GM19328 (cell line): ENCODE data around the gene CSTB.

Experiments
- ATAC-seq: cut with Tn5 transposase; IDR thresholded peaks from one replicate; pipeline ENCODE4 v1.9.1; 2021; ENCODE audit warnings: mild to moderate bottlenecking, moderate library complexity; ENCODE audit not compliant: unreplicated experiment

CSTB gene

GRCh38 chr21:43811262-43812105 is 35.4 kb upstream of the CSTB start:
- no peak for ATAC-seq

GRCh38 chr21:43810505-43811261 is 34.6 kb upstream of the CSTB start:
- ATAC-seq: no peak

GRCh38 chr21:43809853-43810504 is 33.9 kb upstream of the CSTB start:
- ATAC-seq: no peak

DNA sequence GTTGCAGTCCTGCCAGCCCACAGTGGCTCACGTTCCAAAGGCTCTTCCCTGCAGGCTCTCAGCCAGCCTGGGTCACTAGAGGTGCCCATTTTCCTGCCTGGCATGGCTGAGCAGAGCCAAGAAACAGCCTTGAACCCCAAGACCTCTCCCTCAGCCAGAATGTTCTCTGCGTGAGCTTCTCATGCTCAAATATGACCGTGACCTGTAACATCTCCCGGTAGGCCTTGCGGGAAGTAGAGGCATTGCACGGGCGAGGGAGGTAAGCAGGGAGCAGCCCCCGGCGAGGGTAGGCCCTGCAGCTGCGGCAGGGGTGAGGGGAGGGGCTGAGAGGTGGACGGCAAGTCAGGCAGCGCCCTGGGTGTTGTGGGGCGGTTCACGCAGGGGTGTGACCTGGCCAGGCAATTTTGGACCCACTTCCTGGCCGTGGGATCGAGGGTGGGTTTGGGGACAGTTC is 33.3 kb upstream of the CSTB start:
- ATAC-seq: no peak

DNA sequence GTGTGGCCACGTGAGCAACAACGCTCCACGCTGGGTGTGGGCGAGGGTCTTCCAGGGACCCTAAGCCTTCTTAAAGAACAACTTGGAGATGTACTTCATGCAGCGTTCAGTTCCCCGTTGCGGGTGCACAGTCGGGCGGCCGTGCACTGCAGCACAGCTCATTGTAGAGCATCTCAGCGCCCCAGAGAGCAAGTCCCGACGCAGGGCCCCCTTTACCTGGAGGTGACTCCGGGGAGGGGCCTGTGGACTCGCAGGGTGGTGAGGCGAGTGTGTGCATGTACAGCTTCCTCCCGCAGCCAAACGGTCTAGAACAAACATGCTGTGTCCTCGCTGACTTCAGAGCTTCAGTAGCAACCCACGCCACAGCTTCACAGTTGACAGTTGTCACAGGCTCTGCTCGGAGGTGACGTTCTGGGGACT is 32.7 kb upstream of the CSTB start:
- no peak for ATAC-seq

DNA sequence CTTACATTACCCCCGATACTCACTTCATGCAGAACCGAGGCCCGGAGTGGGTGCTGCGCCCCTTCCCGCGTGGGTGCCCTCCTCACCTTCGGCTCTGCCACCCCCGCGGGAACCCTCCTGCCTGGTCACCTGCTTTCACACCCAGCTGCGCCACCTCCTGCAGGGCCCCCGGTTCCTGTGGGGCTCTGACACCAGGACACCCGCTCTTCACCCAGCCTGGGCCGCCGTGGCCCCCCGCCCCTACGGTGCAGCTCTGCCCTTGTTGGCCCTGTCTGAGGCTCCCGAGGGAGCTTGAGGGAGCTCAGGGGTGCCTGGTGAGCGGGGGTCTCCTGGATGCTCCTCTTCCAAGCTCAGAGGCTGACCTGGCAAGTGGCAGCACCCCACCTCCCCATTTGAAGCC is 32.3 kb upstream of the CSTB start:
- ATAC-seq: no peak

DNA sequence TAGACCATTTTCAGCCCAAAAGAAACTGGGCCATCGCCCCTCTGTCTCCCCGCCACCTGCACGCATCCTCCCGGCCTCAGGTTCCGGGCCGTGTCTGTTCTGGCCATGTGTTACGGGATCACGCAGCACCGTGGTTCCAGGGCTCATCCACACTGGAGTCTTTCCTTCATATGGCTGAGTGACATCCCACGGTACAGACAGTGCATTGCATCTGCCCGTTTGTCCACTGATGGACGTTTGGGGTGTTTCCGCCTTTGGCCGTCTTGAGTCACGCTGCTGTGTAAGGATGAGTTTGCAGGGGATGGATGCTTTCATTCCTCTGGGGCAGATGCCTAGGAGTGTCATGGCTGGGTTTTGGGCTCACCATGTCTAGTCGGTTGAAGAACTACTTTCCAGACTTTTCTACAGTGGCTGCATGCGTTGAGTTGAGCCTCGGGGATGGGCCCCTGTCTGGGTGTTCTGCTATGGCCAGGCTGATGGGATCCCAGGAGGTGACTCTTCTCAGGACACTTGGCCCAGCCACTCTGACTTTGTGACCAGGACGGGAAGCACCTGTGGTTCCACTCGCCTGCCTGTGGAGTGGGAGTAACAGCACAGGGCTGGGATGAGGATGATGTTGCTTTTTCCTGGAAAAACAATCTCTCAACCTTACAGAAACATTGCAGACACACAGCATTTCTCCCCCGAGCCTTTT is 30.1 kb upstream of the CSTB start:
- no peak for ATAC-seq

DNA sequence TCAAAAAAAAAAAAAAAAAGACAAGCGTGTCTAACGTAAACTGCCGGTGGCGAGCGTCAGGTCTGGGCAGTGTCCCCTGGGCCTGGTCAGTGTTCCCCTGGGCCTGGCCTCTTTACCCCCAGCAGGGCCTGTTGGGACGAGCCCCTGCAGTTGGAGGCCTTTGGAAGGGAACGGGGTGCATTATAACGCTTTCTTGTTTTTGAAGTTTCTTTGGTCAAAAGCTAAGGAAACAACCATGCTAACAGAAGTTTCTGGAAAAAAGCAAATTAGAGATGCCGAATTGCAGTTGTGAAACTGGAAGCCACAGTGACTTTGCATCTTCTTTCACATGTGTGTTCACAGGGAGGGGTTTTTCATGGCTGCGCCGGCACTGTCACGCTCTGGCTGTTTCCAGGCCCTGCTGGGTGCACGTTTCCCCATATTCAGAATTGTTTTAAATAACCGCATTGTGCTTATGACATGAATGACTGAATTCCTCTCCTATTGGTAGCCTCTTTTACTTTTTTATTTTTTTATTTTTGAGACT is 29.2 kb upstream of the CSTB start:
- peak; percentile 83 for ATAC-seq

- no peak for ATAC-seq
Observed at GRCh38 chr21:43803558-43804300, 27.6 kb upstream of the CSTB start.

- no peak for ATAC-seq
Observed at GRCh38 chr21:43802713-43803313, 26.7 kb upstream of the CSTB start.

DNA sequence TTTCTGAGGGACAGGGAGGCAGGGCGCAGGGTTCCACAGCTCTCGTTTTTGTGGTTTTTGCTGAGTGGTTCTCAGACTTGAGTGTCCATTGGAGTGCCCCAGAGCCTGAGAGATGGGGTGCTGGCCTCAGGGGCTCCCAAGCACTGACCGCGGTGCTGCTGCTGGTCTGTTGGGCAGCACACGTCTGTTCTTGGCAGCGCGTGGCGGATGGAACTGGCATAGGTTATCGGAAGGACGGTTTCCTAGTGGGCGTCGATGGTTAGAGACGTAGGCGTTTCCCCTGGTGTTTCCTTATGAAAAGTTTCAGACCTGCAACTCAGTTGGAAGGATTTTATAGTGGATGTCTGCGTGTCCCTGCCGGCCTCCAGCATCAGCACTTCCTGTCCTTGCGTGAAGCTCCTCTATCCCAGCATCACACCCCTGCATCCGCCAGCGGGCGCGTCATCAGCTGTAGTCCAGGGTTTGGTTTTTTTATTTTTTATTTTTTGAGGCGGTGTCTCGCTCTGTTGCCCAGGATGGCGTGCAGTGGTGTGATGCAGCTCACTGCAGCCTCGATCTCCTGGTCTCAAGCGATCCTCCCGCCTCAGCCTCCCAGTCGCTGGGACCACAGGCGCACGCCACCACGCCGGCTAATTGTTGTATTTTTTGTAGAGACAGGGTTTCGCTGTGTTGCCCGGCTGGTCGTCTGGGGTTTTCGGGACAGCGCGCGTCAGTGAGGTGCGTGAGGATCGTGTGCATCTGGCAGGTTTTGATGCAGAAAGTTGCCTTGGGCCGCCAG is 25.1 kb upstream of the CSTB start:
- no peak for ATAC-seq

- ATAC-seq: no peak
Observed at GRCh38 chr21:43800566-43800965, 24.5 kb upstream of the CSTB start.

GRCh38 chr21:43800124-43800523 is 24.0 kb upstream of the CSTB start:
- ATAC-seq: no peak

DNA sequence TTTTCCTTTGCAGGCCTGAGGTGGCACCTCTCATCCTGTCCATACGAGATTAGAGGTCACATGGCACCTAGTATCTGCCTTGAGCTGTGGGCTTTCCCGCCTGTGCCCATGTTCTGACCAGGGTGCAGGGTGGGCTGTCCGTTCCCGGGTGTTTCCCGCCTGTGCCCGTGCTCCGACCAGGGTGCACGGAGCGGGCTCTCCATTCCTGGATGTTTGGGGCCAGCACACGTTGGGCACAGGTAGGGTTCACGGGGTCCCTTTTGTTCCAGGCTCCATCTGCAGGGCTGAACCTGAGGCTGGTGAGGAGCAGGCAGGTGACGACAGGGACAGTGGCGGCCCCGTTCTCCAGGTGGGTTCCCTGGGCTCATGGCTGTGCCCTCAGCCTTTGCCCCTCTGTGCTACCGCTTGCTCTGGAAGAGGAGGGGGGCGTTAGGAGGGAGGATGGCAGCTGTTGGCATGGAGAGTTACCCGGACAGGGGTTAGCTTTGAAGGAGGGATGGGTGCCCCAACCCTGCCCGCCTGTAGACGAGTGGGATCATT is 23.3 kb upstream of the CSTB start:
- no peak for ATAC-seq

DNA sequence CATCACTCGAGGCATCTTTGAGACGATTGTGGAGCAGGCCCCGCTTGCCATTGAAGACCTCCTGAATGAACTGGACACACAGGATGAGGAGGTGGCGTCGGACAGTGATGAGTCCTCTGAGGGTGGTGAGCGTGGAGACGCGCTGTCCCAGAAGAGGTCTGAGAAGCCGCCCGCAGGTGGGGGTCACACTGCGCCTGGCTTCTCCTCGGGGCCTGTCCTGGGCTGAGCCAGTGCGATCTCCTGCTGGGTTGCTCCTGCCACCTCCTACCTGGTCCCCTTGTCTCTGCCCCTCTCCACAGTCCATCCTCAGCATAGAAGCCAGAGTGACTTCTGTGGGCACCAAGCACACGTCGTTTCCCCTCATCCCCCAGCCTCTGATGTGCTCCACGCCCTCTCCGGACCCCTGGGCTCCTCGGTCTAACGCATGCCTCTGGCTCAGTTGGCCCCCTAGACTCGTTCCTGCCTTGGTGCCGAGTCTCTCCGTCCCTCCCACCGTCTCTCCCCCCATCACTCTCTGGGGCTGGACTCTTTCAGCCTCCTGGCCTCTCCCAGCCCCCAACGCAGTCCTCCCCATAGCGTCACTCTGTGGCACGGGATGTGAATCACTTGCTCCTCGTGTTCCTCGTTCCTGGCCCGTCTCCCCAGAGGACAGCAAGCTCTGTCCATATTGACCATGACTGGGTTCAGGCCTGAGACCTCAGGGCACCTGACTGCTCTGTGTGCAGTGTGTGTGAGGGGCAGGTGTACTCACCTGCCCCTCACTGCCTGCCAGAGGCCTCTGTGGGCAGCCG is 22.0 kb upstream of the CSTB start:
- ATAC-seq: no peak

- no peak for ATAC-seq
Observed at GRCh38 chr21:43797415-43797814, 21.3 kb upstream of the CSTB start.

- ATAC-seq: no peak
Observed at GRCh38 chr21:43794857-43795256, 18.7 kb upstream of the CSTB start.

- no peak for ATAC-seq
Observed at GRCh38 chr21:43794311-43794710, 18.2 kb upstream of the CSTB start.
